Measurements from ENCODE around the gene OR8J1.
"Not testable (repeated sequence)": the region's sequence is repeated elsewhere in the genome, so short reads cannot be mapped to it uniquely, and the experiment has no call there.

Gene OR8J1

GRCh38 chr11:56375324-56375723 lies 21.2 kb downstream of the OR8J1 start, which contains the start of gene OR8U1:
OR8U1 (plus strand) TSS chr11:56375624; CDS start chr11:56375624, 0 bp downstream.
- DNase-seq (ENCODE audit: low read depth): no peak
- no peak for TF ChIP-seq CTCF (conservative IDR thresholded peaks at IDR 0.05; ENCODE audit: low read depth, low read length)
- no peak within 1 kb of the TSS for H3K4me3 ChIP-seq (ENCODE audit: low read length)

GRCh38 chr11:56380120-56380519 lies 26.0 kb downstream of the OR8J1 start:
- H3K4me3 ChIP-seq (ENCODE audit: low read length): no peak overlapping the region
- no peak for TF ChIP-seq CTCF (conservative IDR thresholded peaks at IDR 0.05; ENCODE audit: low read depth, low read length)
- DNase-seq (ENCODE audit: low read depth): no peak

- no peak overlapping the region for H3K4me3 ChIP-seq (ENCODE audit: low read length)
- no peak for DNase-seq (ENCODE audit: low read depth)
- no peak for TF ChIP-seq CTCF (conservative IDR thresholded peaks at IDR 0.05; ENCODE audit: low read depth, low read length)
Measured at GRCh38 chr11:56394381-56394780, 40.3 kb downstream of the OR8J1 start.

- H3K4me3 ChIP-seq (ENCODE audit: low read length): no peak overlapping the region
- TF ChIP-seq CTCF (conservative IDR thresholded peaks at IDR 0.05; ENCODE audit: low read depth, low read length): no peak
- DNase-seq (ENCODE audit: low read depth): no peak
Measured at GRCh38 chr11:56396047-56396446, 42.0 kb downstream of the OR8J1 start.

- not testable (repeated sequence) for DNase-seq (ENCODE audit: low read depth); H3K4me3 ChIP-seq (ENCODE audit: low read length)
Measured at GRCh38 chr11:56401858-56402461, 47.9 kb downstream of the OR8J1 start.

GRCh38 chr11:56404393-56404792 lies 50.3 kb downstream of the OR8J1 start:
- no peak overlapping the region for H3K4me3 ChIP-seq (ENCODE audit: low read length)
- TF ChIP-seq CTCF (conservative IDR thresholded peaks at IDR 0.05; ENCODE audit: low read depth, low read length): no peak
- DNase-seq (ENCODE audit: low read depth): no peak

- TF ChIP-seq CTCF (conservative IDR thresholded peaks at IDR 0.05; ENCODE audit: low read depth, low read length): no peak
- DNase-seq (ENCODE audit: low read depth): no peak
- H3K4me3 ChIP-seq (ENCODE audit: low read length): no peak overlapping the region
Measured at GRCh38 chr11:56410801-56411200, 56.7 kb downstream of the OR8J1 start.
